Astrocyte (in vitro differentiated cells and primary cell): ENCODE results near the gene FBXO31. TPM values are rescaled to one million over a fixed set of nuclear protein-coding genes. Genes with fewer than 3 reads are reported as not detected.
A peak's percentile ranks its signal among the peaks of the same experiment; 100 is the strongest.

Experiments
- DNase-seq: peaks from one replicate; pipeline ENCODE4 v3.0.0-alpha.2; 2010; ENCODE audit warnings: low read depth
- FAIRE-seq: peaks from 2 replicates; lab custom pipeline; 2011; peaks lifted over from hg19 to GRCh38; lab: Jason Lieb, UNC
- H2AFZ ChIP-seq: 2 replicates; pipeline ENCODE4 v1.6.0; 2012; ENCODE audit warnings: low read depth, low read length, inconsistent platforms
- H3K27ac ChIP-seq: 2 replicates; pipeline ENCODE4 v1.5.1; 2011; ENCODE audit warnings: low read depth, low read length, inconsistent platforms
- H3K27me3 ChIP-seq: 2 replicates; pipeline ENCODE4 v1.6.0; 2011; ENCODE audit warnings: low read length, inconsistent platforms; ENCODE audit not compliant: insufficient read depth
- H3K36me3 ChIP-seq: 2 replicates; pipeline ENCODE4 v1.5.1; 2011; ENCODE audit warnings: low read length, inconsistent platforms; ENCODE audit not compliant: insufficient read depth
- H3K4me1 ChIP-seq: 2 replicates; pipeline ENCODE4 v1.5.1; 2011; ENCODE audit warnings: low read length, inconsistent platforms; ENCODE audit not compliant: insufficient read depth
- H3K4me2 ChIP-seq: 2 replicates; pipeline ENCODE4 v1.6.0; 2012; ENCODE audit warnings: low read length, inconsistent platforms
- H3K4me3 ChIP-seq: 2 replicates; pipeline ENCODE4 v1.5.1; 2011; ENCODE audit warnings: low read depth, mild to moderate bottlenecking, low read length, inconsistent platforms; ENCODE audit not compliant: insufficient read depth
- H3K79me2 ChIP-seq: 2 replicates; pipeline ENCODE4 v1.6.0; 2012; ENCODE audit warnings: mild to moderate bottlenecking, low read length, inconsistent platforms; ENCODE audit not compliant: insufficient read depth
- H3K9ac ChIP-seq: 2 replicates; pipeline ENCODE4 v1.6.0; 2012; ENCODE audit warnings: mild to moderate bottlenecking, low read length, inconsistent platforms
- H3K9me3 ChIP-seq: 2 replicates; pipeline ENCODE4 v1.5.1; 2012; ENCODE audit warnings: low read depth, mild to moderate bottlenecking, low read length, inconsistent platforms; ENCODE audit not compliant: insufficient read depth
- H4K20me1 ChIP-seq: 2 replicates; pipeline ENCODE4 v1.6.0; 2012; ENCODE audit warnings: low read length, inconsistent platforms; ENCODE audit not compliant: insufficient read depth
- H3K27ac Mint-ChIP-seq: one replicate; pipeline ENCODE4 v1.8.0; 2021; ENCODE audit warnings: mild to moderate bottlenecking, mixed read lengths; ENCODE audit not compliant: unreplicated experiment
- H3K27me3 Mint-ChIP-seq: one replicate; pipeline ENCODE4 v1.8.0; 2021; ENCODE audit warnings: low read depth, mixed read lengths; ENCODE audit not compliant: unreplicated experiment
- H3K36me3 Mint-ChIP-seq: one replicate; pipeline ENCODE4 v1.8.0; 2021; ENCODE audit warnings: low read depth, mixed read lengths; ENCODE audit not compliant: unreplicated experiment
- H3K4me1 Mint-ChIP-seq: one replicate; pipeline ENCODE4 v1.8.0; 2021; ENCODE audit warnings: low read depth, mixed read lengths; ENCODE audit not compliant: unreplicated experiment
- H3K4me3 Mint-ChIP-seq: one replicate; pipeline ENCODE4 v1.8.0; 2021; ENCODE audit warnings: mild to moderate bottlenecking, moderate library complexity, mixed read lengths; ENCODE audit not compliant: unreplicated experiment
- H3K9me3 Mint-ChIP-seq: one replicate; pipeline ENCODE4 v1.8.0; 2021; ENCODE audit warnings: mild to moderate bottlenecking, mixed read lengths; ENCODE audit not compliant: unreplicated experiment
- CTCF ChIP-seq: IDR thresholded peaks from 2 replicates; pipeline ENCODE4 v1.5.1; 2011; ENCODE audit warnings: low read depth, mild to moderate bottlenecking, inconsistent platforms, low read length, moderate library complexity; ENCODE audit not compliant: insufficient read depth
- EZH2 ChIP-seq: IDR thresholded peaks from 2 replicates; pipeline ENCODE4 v1.6.1; 2012; ENCODE audit warnings: mild to moderate bottlenecking, low read length, inconsistent platforms; ENCODE audit not compliant: insufficient read depth
- total RNA-seq: library from RNA; stranded (reverse); gene quantifications from 2 replicates; pipeline ENCODE4 v1.2.1, GENCODE V29; 2021

The FBXO31 gene
- total RNA-seq, 1 donor from 2014 or later = 34.9 TPM

DNA sequence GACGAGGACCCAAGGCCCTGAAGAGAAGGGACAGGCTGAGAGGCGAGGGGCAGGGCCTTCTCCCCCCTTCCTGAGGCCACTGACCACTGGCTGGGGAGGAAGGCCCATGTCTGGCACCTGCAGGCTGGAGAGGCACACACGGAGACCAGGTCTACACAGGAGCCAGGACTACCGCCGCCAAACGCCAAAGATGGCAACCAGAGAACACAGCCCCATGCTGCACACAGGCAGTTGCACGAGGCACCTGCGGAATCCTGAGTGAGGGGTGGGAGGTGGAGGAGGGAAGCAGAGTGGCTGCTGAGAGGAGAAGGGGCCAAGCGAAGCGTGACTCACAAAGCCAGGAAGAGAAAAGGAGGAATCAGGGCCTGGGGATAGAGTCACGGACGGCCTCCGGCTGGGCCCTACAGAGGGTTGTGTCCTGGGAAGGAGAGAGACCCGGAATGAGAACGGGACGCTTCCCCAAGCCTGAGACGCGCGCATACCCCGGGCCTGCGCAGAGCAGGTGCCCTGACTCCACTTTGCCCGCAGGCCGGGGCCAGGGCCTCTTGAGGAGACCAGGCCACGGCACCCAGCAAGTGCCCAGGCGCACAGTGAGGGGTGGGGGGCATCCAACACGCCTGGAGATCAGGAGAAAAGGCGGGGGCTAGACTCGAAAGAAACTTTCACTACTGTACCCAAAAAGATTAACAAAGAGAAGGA, 37.7 kb downstream of the FBXO31 start:
- peaks cover 26% of the 10 kb centered on the region for H3K36me3 Mint-ChIP-seq
- Histone ChIP-seq H3K27me3 (no peaks in the 10 kb centered on the region), H3K4me2 (peak overlapping the region; percentile 39), H3K27ac (no peak overlapping the region), H3K9ac (peak overlapping the region; percentile 31), H3K36me3 (peaks cover 4% of the 10 kb centered on the region), H2AFZ (no peak overlapping the region), H3K4me3 (no peak overlapping the region), H4K20me1 (peaks cover 62% of the 10 kb centered on the region), H3K9me3 (no peaks in the 10 kb centered on the region), H3K79me2 (peaks cover 25% of the 10 kb centered on the region), H3K4me1 (peaks cover 16% of the 10 kb centered on the region)
- H3K27me3 Mint-ChIP-seq = no peaks in the 10 kb centered on the region
- DNase-seq (no peak), FAIRE-seq (no peak)
- no peaks in the 10 kb centered on the region for H3K9me3 Mint-ChIP-seq
- peak overlapping the region; percentile 34 for H3K27ac Mint-ChIP-seq
- TF ChIP-seq EZH2 (no peak), CTCF (no peak)
- H3K4me1 Mint-ChIP-seq = peaks cover 16% of the 10 kb centered on the region
- H3K4me3 Mint-ChIP-seq = peak overlapping the region; percentile 70

DNA sequence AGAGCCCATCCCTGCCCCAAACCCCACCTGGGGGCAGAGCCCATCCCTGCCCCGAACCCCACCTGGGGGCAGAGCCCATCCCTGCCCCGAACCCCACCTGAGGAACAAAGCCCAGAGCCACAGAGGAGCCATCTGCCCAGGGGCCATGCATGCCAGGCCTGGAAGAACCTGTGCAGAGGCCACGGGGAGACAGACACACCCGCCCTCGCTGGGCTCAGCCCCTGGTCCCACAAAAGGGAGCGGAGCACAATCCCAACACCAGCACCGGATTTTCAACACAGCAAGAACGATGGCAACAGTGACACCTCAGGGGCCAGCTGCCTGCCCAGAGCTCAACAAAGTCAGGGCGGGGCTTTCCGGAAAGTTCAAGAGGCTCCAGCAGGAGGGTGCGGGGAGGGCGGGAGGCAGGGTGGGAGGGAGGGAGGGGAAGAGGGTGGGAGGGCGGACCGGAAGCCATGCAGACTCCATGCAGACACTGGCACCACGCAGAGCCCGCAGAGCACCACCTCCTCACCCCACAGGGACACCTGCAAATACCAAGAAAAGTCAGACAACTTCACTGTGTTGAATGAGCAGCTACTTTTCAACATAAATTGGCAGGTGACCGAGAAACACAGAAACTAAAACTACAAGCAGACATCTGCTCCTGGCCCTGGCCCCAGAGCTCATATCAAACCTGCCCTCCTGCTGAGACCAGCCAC, 38.5 kb downstream of the FBXO31 start:
- no peaks in the 10 kb centered on the region for H3K27me3 Mint-ChIP-seq

More for the DNA sequence above, 38.5 kb downstream of the FBXO31 start:
- Histone ChIP-seq H4K20me1 (peaks cover 58% of the 10 kb centered on the region), H3K4me3 (no peak overlapping the region), H3K9ac (peak overlapping the region; percentile 31), H3K4me1 (peaks cover 13% of the 10 kb centered on the region), H3K4me2 (peak overlapping the region; percentile 45), H3K27ac (no peak overlapping the region), H3K36me3 (peaks cover 4% of the 10 kb centered on the region), H3K9me3 (no peaks in the 10 kb centered on the region), H3K27me3 (no peaks in the 10 kb centered on the region), H2AFZ (no peak overlapping the region), H3K79me2 (peaks cover 27% of the 10 kb centered on the region)
- no peaks in the 10 kb centered on the region for H3K9me3 Mint-ChIP-seq
- no peak for DNase-seq
- H3K4me3 Mint-ChIP-seq = no peak overlapping the region
- peaks cover 26% of the 10 kb centered on the region for H3K36me3 Mint-ChIP-seq
- no peak overlapping the region for H3K27ac Mint-ChIP-seq
- FAIRE-seq = no peak
- TF ChIP-seq CTCF = no peak
- no peak for TF ChIP-seq EZH2
- H3K4me1 Mint-ChIP-seq = peaks cover 13% of the 10 kb centered on the region
